Activated CD4-positive, alpha-beta memory T cell treated with anti-CD3 and anti-CD28 coated beads for 36 hours (primary cell): ENCODE measurements around the gene ZNF772. TPM values are rescaled to one million over a fixed set of nuclear protein-coding genes. Genes with fewer than 3 reads are reported as not detected.

Experiments
- CTCF ChIA-PET: fragments of 350-600 bp; sonication (Branson Sonifier 250); formaldehyde crosslinking; loops from one replicate; lab custom pipeline; 2021; ENCODE audit warnings: antibody characterized with exemption, inconsistent platforms; lab: Charles Lee
- POLR2A ChIA-PET: fragments of 350-600 bp; sonication (Branson Sonifier 250); formaldehyde crosslinking; loops from one replicate; lab custom pipeline; 2021; ENCODE audit warnings: antibody characterized with exemption; lab: Charles Lee
- DNase-seq: peaks from one replicate; pipeline ENCODE4 v3.0.0-alpha.2; 2020
- H3K27ac Mint-ChIP-seq: one replicate; pipeline ENCODE4 v1.8.0; 2021; ENCODE audit warnings: mixed read lengths
- H3K27me3 Mint-ChIP-seq: one replicate; pipeline ENCODE4 v1.8.0; 2021; ENCODE audit warnings: mixed read lengths
- H3K36me3 Mint-ChIP-seq: one replicate; pipeline ENCODE4 v1.8.0; 2021; ENCODE audit warnings: mixed read lengths
- H3K4me1 Mint-ChIP-seq: one replicate; pipeline ENCODE4 v1.8.0; 2021; ENCODE audit warnings: low read depth, mixed read lengths
- H3K4me3 Mint-ChIP-seq: one replicate; pipeline ENCODE4 v1.8.0; 2021; ENCODE audit warnings: mild to moderate bottlenecking, mixed read lengths
- H3K9me3 Mint-ChIP-seq: one replicate; pipeline ENCODE4 v1.8.0; 2021; ENCODE audit warnings: mixed read lengths
- intact Hi-C: fragments of 100-400 bp; cut with micrococcal nuclease; formaldehyde crosslinking; loops from one replicate; pipeline ENCODE4 v1.15.1; 2023
- total RNA-seq, 2 experiments: library from RNA; stranded (reverse); gene quantifications; one replicate each; pipeline ENCODE4 v1.2.3, GENCODE V29; 2021

ZNF772 gene
- total RNA-seq, 2 experiments from 2014 or later = 3.9 to 4.0 TPM

DNA sequence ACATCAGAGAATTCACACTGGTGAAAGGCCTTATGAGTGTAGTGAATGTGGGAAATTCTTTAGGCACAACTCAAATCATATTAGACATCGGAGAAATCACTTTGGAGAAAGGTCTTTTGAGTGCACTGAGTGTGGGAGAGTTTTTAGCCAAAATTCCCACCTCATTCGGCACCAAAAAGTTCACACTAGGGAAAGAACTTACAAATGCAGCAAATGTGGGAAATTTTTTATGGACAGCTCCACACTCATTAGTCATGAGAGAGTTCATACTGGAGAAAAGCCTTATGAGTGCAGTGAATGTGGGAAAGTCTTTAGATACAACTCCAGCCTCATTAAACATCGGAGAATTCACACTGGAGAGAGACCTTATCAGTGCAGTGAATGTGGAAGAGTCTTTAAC lies 56.3 kb downstream of the ZNF772 start:
- ChIA-PET POLR2A (no interaction called here), CTCF (no interaction called here)
- intact Hi-C loops = no loop called here
- Mint-ChIP-seq H3K36me3 (peaks cover 65% of the 10 kb centered on the region), H3K27ac (no peak overlapping the region), H3K4me3 (no peak overlapping the region), H3K9me3 (peaks cover 74% of the 10 kb centered on the region), H3K4me1 (no peaks in the 10 kb centered on the region), H3K27me3 (no peaks in the 10 kb centered on the region)
- DNase-seq = no peak

DNA sequence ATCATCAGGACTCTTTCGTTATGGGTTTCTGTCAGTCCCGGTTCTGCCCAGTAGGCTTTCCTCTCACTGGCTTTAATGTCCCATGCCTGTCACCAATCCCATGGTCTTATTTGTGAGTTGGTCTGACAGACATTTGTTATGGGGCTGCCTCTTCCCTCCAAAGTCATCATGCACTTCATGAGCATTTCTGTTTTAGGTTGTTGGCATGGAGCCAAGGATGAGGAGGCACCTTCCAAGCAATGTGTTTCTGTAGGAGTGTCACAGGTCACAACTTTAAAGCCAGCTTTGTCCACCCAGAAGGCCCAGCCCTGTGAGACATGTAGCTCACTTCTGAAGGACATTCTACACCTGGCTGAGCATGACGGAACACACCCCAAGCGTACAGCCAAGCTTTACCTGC lies 57.9 kb downstream of the ZNF772 start:
- Mint-ChIP-seq H3K27me3 (no peaks in the 10 kb centered on the region), H3K9me3 (peaks cover 76% of the 10 kb centered on the region), H3K27ac (no peak overlapping the region), H3K4me3 (no peak overlapping the region), H3K36me3 (peaks cover 78% of the 10 kb centered on the region), H3K4me1 (no peaks in the 10 kb centered on the region)
- ChIA-PET CTCF (no interaction called here), POLR2A (no interaction called here)
- intact Hi-C loops = no loop called here
- DNase-seq = no peak

Other genes with a start within 250 kb of the ZNF772 start
- under 1 TPM; 0.81 to 0.97 TPM for gene AURKC, start 246.5 kb downstream of the ZNF772 start, total RNA-seq
- gene ZNF805, start 236.9 kb downstream of the ZNF772 start, total RNA-seq = 1 to 10 TPM; 6.9 to 7.0 TPM
- gene ZNF460, start 197.1 kb downstream of the ZNF772 start, total RNA-seq = 10 to 100 TPM; 45.5 to 45.8 TPM
- 1 to 10 TPM; 4.0 to 4.3 TPM for gene ZNF543, start 157.1 kb downstream of the ZNF772 start, total RNA-seq
- 1 to 10 TPM; 3.8 to 4.0 TPM for gene ZNF304, start 126.3 kb downstream of the ZNF772 start, total RNA-seq
- 1 to 10 TPM; 3.3 to 3.9 TPM for gene TRAPPC2B, start 114.0 kb downstream of the ZNF772 start, total RNA-seq
- 1 to 10 TPM; 1.0 to 1.4 TPM for gene ZNF547, start 114.0 kb downstream of the ZNF772 start, total RNA-seq
- 10 to 100 TPM; 12.0 to 12.1 TPM for gene ZNF548, start 87.7 kb downstream of the ZNF772 start, total RNA-seq
- gene ZNF17, start 66.4 kb downstream of the ZNF772 start, total RNA-seq = 1 to 10 TPM; 4.2 to 5.0 TPM
- 1 to 10 TPM; 9.3 to 9.4 TPM for gene ZNF749, start 42.2 kb downstream of the ZNF772 start, total RNA-seq
- under 1 TPM in 1 of 2 experiments, not detected in 1; 0.12 TPM for gene VN1R1, start 20.4 kb downstream of the ZNF772 start, total RNA-seq
- 1 to 10 TPM; 4.3 to 5.1 TPM for gene ZNF419, start 10.2 kb upstream of the ZNF772 start, total RNA-seq
- 1 to 10 TPM; 4.0 to 4.5 TPM for gene ZNF773, start 22.4 kb upstream of the ZNF772 start, total RNA-seq
- gene ZNF549, start 49.8 kb upstream of the ZNF772 start, total RNA-seq = 1 to 10 TPM; 2.9 to 3.4 TPM
- 1 to 10 TPM; 5.6 to 6.6 TPM for gene ZNF550, start 82.3 kb upstream of the ZNF772 start, total RNA-seq
- gene ZNF416, start 101.3 kb upstream of the ZNF772 start, total RNA-seq = 1 to 10 TPM; 2.2 to 2.4 TPM
- gene ZIK1, start 106.6 kb upstream of the ZNF772 start, total RNA-seq = 1 to 10 TPM; 3.4 to 3.6 TPM
- gene ZNF530, start 122.3 kb upstream of the ZNF772 start, total RNA-seq = 1 to 10 TPM; 3.7 to 5.6 TPM
- gene ZNF134, start 136.7 kb upstream of the ZNF772 start, total RNA-seq = 1 to 10 TPM; 6.7 to 8.0 TPM
- 1 to 10 TPM; 8.2 to 8.3 TPM for gene ZNF211, start 155.6 kb upstream of the ZNF772 start, total RNA-seq
- not detected for gene ZSCAN4, start 191.4 kb upstream of the ZNF772 start, total RNA-seq
- gene ZNF551, start 204.4 kb upstream of the ZNF772 start, total RNA-seq = 1 to 10 TPM; 4.4 to 6.2 TPM
- under 1 TPM; 0.48 to 0.61 TPM for gene ZNF154, start 231.6 kb upstream of the ZNF772 start, total RNA-seq